Measurements from ENCODE around the gene FSTL4.

DNA sequence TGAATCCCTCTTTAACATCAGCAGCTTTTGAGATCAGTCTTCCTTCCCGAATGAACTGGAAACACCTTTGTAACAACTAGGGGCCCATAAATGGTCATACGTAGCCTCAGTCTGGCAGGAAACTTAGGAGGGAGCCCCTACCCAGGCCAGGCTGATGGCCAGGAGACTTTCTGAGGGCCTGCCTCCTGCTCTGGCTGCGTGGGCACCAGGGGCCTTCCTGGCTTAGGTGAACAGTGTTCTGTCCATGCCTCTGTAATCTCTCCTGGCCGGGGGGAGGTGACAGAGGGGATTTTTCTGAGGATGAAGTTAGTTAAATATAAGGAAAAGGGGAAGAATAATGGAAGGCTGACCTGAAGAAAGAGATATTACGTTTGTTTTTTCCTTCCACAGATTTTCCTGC lies 843 bp upstream of the FSTL4 start:
- TF ChIP-seq POLR2A (IDR thresholded peaks at IDR 0.05): no peak
- TF ChIP-seq, protein P1, sequence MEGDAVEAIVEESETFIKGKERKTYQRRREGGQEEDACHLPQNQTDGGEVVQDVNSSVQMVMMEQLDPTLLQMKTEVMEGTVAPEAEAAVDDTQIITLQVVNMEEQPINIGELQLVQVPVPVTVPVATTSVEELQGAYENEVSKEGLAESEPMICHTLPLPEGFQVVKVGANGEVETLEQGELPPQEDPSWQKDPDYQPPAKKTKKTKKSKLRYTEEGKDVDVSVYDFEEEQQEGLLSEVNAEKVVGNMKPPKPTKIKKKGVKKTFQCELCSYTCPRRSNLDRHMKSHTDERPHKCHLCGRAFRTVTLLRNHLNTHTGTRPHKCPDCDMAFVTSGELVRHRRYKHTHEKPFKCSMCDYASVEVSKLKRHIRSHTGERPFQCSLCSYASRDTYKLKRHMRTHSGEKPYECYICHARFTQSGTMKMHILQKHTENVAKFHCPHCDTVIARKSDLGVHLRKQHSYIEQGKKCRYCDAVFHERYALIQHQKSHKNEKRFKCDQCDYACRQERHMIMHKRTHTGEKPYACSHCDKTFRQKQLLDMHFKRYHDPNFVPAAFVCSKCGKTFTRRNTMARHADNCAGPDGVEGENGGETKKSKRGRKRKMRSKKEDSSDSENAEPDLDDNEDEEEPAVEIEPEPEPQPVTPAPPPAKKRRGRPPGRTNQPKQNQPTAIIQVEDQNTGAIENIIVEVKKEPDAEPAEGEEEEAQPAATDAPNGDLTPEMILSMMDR (IDR thresholded peaks at IDR 0.05): no peak

All from body of pancreas (tissue), 4 donors.